H9 (cell line): ENCODE results near the gene STAT3. TPM values are rescaled to one million over a fixed set of nuclear protein-coding genes. Genes with fewer than 3 reads are reported as not detected.
A peak's percentile ranks its signal among the peaks of the same experiment; 100 is the strongest.

Experiments
- DNase-seq: peaks from one replicate; pipeline ENCODE4 v3.0.0-alpha.2; 2017
- H2AFZ ChIP-seq: one replicate; pipeline ENCODE4 v1.6.1; 2013; ENCODE audit warnings: mild to moderate bottlenecking, low read length, control low read depth, moderate library complexity
- H2AK5ac ChIP-seq: 2 replicates; pipeline ENCODE4 v1.6.1; 2013; ENCODE audit warnings: low read length, control low read depth, mixed read lengths; ENCODE audit not compliant: insufficient read length
- H2BK120ac ChIP-seq: one replicate; pipeline ENCODE4 v1.6.1; 2013; ENCODE audit warnings: low read depth, mild to moderate bottlenecking, low read length, control low read depth, inconsistent platforms; ENCODE audit not compliant: poor library complexity, severe bottlenecking
- H2BK12ac ChIP-seq: 2 replicates; pipeline ENCODE4 v1.6.1; 2013; ENCODE audit warnings: low read length, control low read depth, mixed read lengths, low read depth; ENCODE audit not compliant: insufficient read length
- H2BK15ac ChIP-seq: 2 replicates; pipeline ENCODE4 v1.6.1; 2013; ENCODE audit warnings: low read depth, low read length, control low read depth
- H2BK20ac ChIP-seq: one replicate; pipeline ENCODE4 v1.6.1; 2013; ENCODE audit warnings: low read depth, mild to moderate bottlenecking, low read length, control low read depth, inconsistent platforms; ENCODE audit not compliant: poor library complexity, severe bottlenecking
- H2BK5ac ChIP-seq: 2 replicates; pipeline ENCODE4 v1.6.1; 2013; ENCODE audit warnings: low read length, control low read depth, mixed read lengths; ENCODE audit not compliant: insufficient read length
- H3K14ac ChIP-seq: 2 replicates; pipeline ENCODE4 v1.6.1; 2013; ENCODE audit warnings: low read length, control low read depth; ENCODE audit not compliant: insufficient read depth
- H3K18ac ChIP-seq: 2 replicates; pipeline ENCODE4 v1.6.1; 2013; ENCODE audit warnings: low read depth, mild to moderate bottlenecking, mixed read lengths, low read length, control low read depth; ENCODE audit not compliant: insufficient read length
- H3K23ac ChIP-seq: 2 replicates; pipeline ENCODE4 v1.6.1; 2013; ENCODE audit warnings: low read length, control low read depth, mixed read lengths, low read depth; ENCODE audit not compliant: insufficient read length
- H3K23me2 ChIP-seq: 2 replicates; pipeline ENCODE4 v1.6.1; 2013; ENCODE audit warnings: low read depth, mild to moderate bottlenecking, mixed read lengths, low read length, control low read depth; ENCODE audit not compliant: insufficient read length, poor library complexity, severe bottlenecking
- H3K27ac ChIP-seq: 2 replicates; pipeline ENCODE4 v1.5.1; 2013; ENCODE audit warnings: low read length, control low read depth, mixed read lengths, low read depth; ENCODE audit not compliant: insufficient read length
- H3K27me3 ChIP-seq: 2 replicates; pipeline ENCODE4 v1.6.1; 2013; ENCODE audit warnings: low read length, control low read depth, inconsistent platforms; ENCODE audit not compliant: insufficient read depth
- H3K4ac ChIP-seq: 2 replicates; pipeline ENCODE4 v1.6.1; 2013; ENCODE audit warnings: low read depth, mild to moderate bottlenecking, control low read depth, inconsistent platforms, low read length, moderate library complexity
- H3K4me1 ChIP-seq: 2 replicates; pipeline ENCODE4 v1.6.1; 2013; ENCODE audit warnings: low read length, control low read depth, inconsistent platforms; ENCODE audit not compliant: insufficient read depth
- H3K4me2 ChIP-seq: 2 replicates; pipeline ENCODE4 v1.6.1; 2013; ENCODE audit warnings: low read length, control low read depth, mixed read lengths; ENCODE audit not compliant: insufficient read length, insufficient read depth
- H3K56ac ChIP-seq: 2 replicates; pipeline ENCODE4 v1.6.1; 2013; ENCODE audit warnings: low read depth, mild to moderate bottlenecking, mixed read lengths, low read length, control low read depth; ENCODE audit not compliant: insufficient read length
- H3K79me1 ChIP-seq: 2 replicates; pipeline ENCODE4 v1.6.1; 2013; ENCODE audit warnings: low read depth, mild to moderate bottlenecking, moderate library complexity, low read length, control low read depth, inconsistent platforms; ENCODE audit not compliant: insufficient read depth, poor library complexity, severe bottlenecking
- H3K79me2 ChIP-seq: 2 replicates; pipeline ENCODE4 v1.6.1; 2013; ENCODE audit warnings: low read length, control low read depth, inconsistent platforms; ENCODE audit not compliant: insufficient read depth
- H3K9ac ChIP-seq: 2 replicates; pipeline ENCODE4 v1.6.1; 2013; ENCODE audit warnings: low read length, control low read depth, mixed read lengths; ENCODE audit not compliant: insufficient read length; ENCODE audit errors: extremely low read depth
- H3K9me3 ChIP-seq: one replicate; pipeline ENCODE4 v1.6.1; 2013; ENCODE audit warnings: low read depth, low read length, inconsistent platforms; ENCODE audit not compliant: control insufficient read depth
- H3T11ph ChIP-seq: one replicate; pipeline ENCODE4 v1.6.1; 2013; ENCODE audit warnings: mild to moderate bottlenecking, low read length, control low read depth, inconsistent platforms
- H4K20me1 ChIP-seq: one replicate; pipeline ENCODE4 v1.6.1; 2013; ENCODE audit not compliant: control insufficient read depth, insufficient read length, insufficient read depth
- H4K5ac ChIP-seq: 2 replicates; pipeline ENCODE4 v1.6.1; 2013; ENCODE audit warnings: low read depth, mild to moderate bottlenecking, mixed read lengths, low read length, control low read depth; ENCODE audit not compliant: insufficient read length
- H4K8ac ChIP-seq: replicated peaks from 2 replicates; pipeline ENCODE4 v1.6.1; 2013; ENCODE audit warnings: low read length, control low read depth, mixed read lengths, low read depth; ENCODE audit not compliant: insufficient read length
- H4K91ac ChIP-seq: 2 replicates; pipeline ENCODE4 v1.6.1; 2013; ENCODE audit warnings: low read depth, mild to moderate bottlenecking, moderate library complexity, mixed read lengths, low read length, control low read depth; ENCODE audit not compliant: insufficient read length
- H3K27ac Mint-ChIP-seq, 3 experiments: 2 replicates in 2 of 3; 3 replicates in 1 of 3; pipeline ENCODE4 v1.8.0; 2020 to 2021; ENCODE audit warnings: mixed read lengths in 3 of 3, mild to moderate bottlenecking in 1 of 3, moderate library complexity in 1 of 3
- H3K27me3 Mint-ChIP-seq: 2 replicates; pipeline ENCODE4 v1.8.0; 2021; ENCODE audit warnings: low read depth, mild to moderate bottlenecking, moderate library complexity, mixed read lengths
- H3K36me3 Mint-ChIP-seq, 3 experiments: 2 replicates in 2 of 3; 3 replicates in 1 of 3; pipeline ENCODE4 v1.8.0; 2020 to 2021; ENCODE audit warnings: low read depth in 3 of 3, mixed read lengths in 3 of 3; ENCODE audit not compliant: insufficient read depth in 1 of 3
- H3K4me1 Mint-ChIP-seq, 2 experiments: 2 replicates each; pipeline ENCODE4 v1.8.0; 2020; ENCODE audit warnings: mixed read lengths in 2 of 2
- H3K4me3 Mint-ChIP-seq, 2 experiments: 2 replicates in 1 of 2; 3 replicates in 1 of 2; pipeline ENCODE4 v1.8.0; 2020 to 2021; ENCODE audit warnings: mild to moderate bottlenecking in 2 of 2, mixed read lengths in 2 of 2, moderate library complexity in 1 of 2
- H3K9me3 Mint-ChIP-seq, 2 experiments: 2 replicates in 1 of 2; 3 replicates in 1 of 2; pipeline ENCODE4 v1.8.0; 2020; ENCODE audit warnings: mild to moderate bottlenecking in 2 of 2, mixed read lengths in 2 of 2, moderate library complexity in 1 of 2
- CTCF ChIP-seq: fragments of 200-600 bp; sonication (generic); conservative IDR thresholded peaks from 3 replicates; pipeline ENCODE4 v1.8.0; 2021; ENCODE audit warnings: antibody characterized with exemption, mild to moderate bottlenecking
- WGBS: extraction: QIAGEN DNeasy Blood & Tissue Kit; methylation state at CpG from one replicate; pipeline ENCODE4 v1.1.7; 2013; ENCODE audit warnings: missing lambda C conversion rate, low lambda C conversion rate, mixed read lengths; ENCODE audit not compliant: insufficient read length; ENCODE audit errors: extremely low coverage; 5-methylcytosine and 5-hydroxymethylcytosine counted together
- total RNA-seq: library from RNA; stranded (reverse); gene quantifications from 2 replicates; pipeline ENCODE4 v1.2.1, GENCODE V29; 2021

Gene STAT3
- total RNA-seq, 1 experiment from 2014 or later, result 83.2 TPM

DNA sequence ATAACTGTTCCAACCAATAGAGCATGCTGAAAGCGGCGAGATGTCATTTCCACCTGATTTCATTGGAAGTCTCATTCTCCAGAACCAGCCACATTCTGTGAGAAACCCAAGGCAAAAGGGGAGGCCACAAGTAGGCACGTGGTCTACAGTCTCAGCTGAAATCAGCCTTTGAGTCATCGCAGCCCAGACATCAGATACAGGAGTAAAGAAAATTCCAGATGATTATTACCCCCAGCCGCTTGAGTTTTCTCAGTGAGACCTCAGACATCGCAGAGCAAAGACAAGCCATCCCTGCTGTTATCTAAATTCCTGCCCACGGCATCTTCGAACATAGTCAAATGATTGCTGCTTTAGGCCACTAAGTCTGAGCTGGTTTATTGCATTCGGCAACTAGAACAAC is 23.1 kb downstream of the STAT3 start:
- H3K23me2 ChIP-seq, result no peaks in the 10 kb centered on the region
- no peak overlapping the region for H3K56ac ChIP-seq
- no peak overlapping the region for H3K4me2 ChIP-seq
- Mint-ChIP-seq H3K4me1 (peaks cover 49 to 56% of the 10 kb centered on the region in 2 experiments), H3K27ac (peak overlapping the region in 1 of 3 experiments; percentile 34; a peak in 2 of 7 replicates), H3K9me3 (no peaks in the 10 kb centered on the region), H3K4me3 (no peak overlapping the region), H3K27me3 (no peaks in the 10 kb centered on the region; the same call in 1 of the 2 replicates), H3K36me3 (peaks cover 0 to 13% (median 0%) of the 10 kb centered on the region in 3 experiments; a peak in 4 of 7 replicates)
- peaks cover 16% of the 10 kb centered on the region for H3K4me1 ChIP-seq
- no peak overlapping the region for H3K18ac ChIP-seq
- H2BK12ac ChIP-seq, result no peak overlapping the region
- TF ChIP-seq CTCF, result no peak
- H4K5ac ChIP-seq, result no peak overlapping the region
- no peak overlapping the region for H2BK20ac ChIP-seq
- no peak overlapping the region for H2BK120ac ChIP-seq
- no peak overlapping the region for H3T11ph ChIP-seq
- H3K79me2 ChIP-seq, result peaks cover 30% of the 10 kb centered on the region; the same call in 1 of the 2 replicates
- no peak overlapping the region for H3K4ac ChIP-seq
- peaks cover 11% of the 10 kb centered on the region for H3K79me1 ChIP-seq
- no peaks in the 10 kb centered on the region for H3K27me3 ChIP-seq
- no peak overlapping the region for H4K8ac ChIP-seq
- DNase-seq, result no peak
- H2AFZ ChIP-seq, result no peak overlapping the region
- no peak overlapping the region for H4K91ac ChIP-seq
- H4K20me1 ChIP-seq, result no peaks in the 10 kb centered on the region
- H2BK15ac ChIP-seq, result no peak overlapping the region
- WGBS, result no CpG with 5 or more reads among the region's 9 CpGs
- H3K14ac ChIP-seq, result no peak overlapping the region
- H3K27ac ChIP-seq, result no peak overlapping the region
- H3K9me3 ChIP-seq, result no peaks in the 10 kb centered on the region
- no peak overlapping the region for H3K23ac ChIP-seq
- no peak overlapping the region for H2AK5ac ChIP-seq
- H2BK5ac ChIP-seq, result no peak overlapping the region
- no peak overlapping the region for H3K9ac ChIP-seq
